IMR-90 (cell line): ENCODE data around the gene CD2. TPM values are rescaled to one million over a fixed set of nuclear protein-coding genes. Genes with fewer than 3 reads are reported as not detected.

Experiments
- ATAC-seq: fragments of 200-7000 bp; cut with Tn5 transposase; 2 replicates; pipeline ENCODE4 v1.9.1; 2020; ENCODE audit warnings: low read depth, mild to moderate bottlenecking, moderate library complexity
- BruUV-seq: library from RNA; stranded (reverse); fragments of 400-500 nt; replicated peaks from 2 replicates; lab custom pipeline; 2021; lab: Mats Ljungman, UMichigan
- CTCF ChIA-PET: fragments of 300-600 bp; formaldehyde crosslinking; extraction: SDS; loops from one replicate; lab custom pipeline; 2021; ENCODE audit warnings: antibody characterized with exemption; lab: Yijun Ruan, JAX
- POLR2A ChIA-PET: fragments of 300-600 bp; sonication (Branson Sonifier 250); formaldehyde crosslinking; loops from one replicate; lab custom pipeline; 2022; ENCODE audit warnings: antibody characterized with exemption; ENCODE audit not compliant: unreplicated experiment; lab: Charles Lee
- DNase-seq: peaks from one replicate; pipeline ENCODE4 v3.0.0; 2013
- H2AFZ ChIP-seq: replicated peaks from 2 replicates; pipeline ENCODE3; 2013; ENCODE audit warnings: low read length, mild to moderate bottlenecking; ENCODE audit not compliant: poor library complexity
- H2AK5ac ChIP-seq: 2 replicates; pipeline ENCODE4 v1.6.1; 2013; ENCODE audit warnings: low read depth, low read length, inconsistent platforms
- H2AK9ac ChIP-seq: replicated peaks from 2 replicates; pipeline ENCODE3; 2013; ENCODE audit warnings: mild to moderate bottlenecking, low read depth, low read length, moderate library complexity; ENCODE audit not compliant: poor library complexity
- H2BK120ac ChIP-seq: 2 replicates; pipeline ENCODE4 v1.6.1; 2013; ENCODE audit warnings: low read depth, low read length, inconsistent platforms
- H2BK15ac ChIP-seq: 3 replicates; pipeline ENCODE4 v1.6.1; 2013; ENCODE audit warnings: low read depth, low read length, inconsistent platforms
- H2BK20ac ChIP-seq: 2 replicates; pipeline ENCODE4 v1.6.1; 2013; ENCODE audit warnings: low read depth, mild to moderate bottlenecking, inconsistent platforms, low read length, moderate library complexity
- H2BK5ac ChIP-seq: 2 replicates; pipeline ENCODE4 v1.6.1; 2013; ENCODE audit warnings: mild to moderate bottlenecking, low read depth, low read length, inconsistent platforms; ENCODE audit not compliant: poor library complexity, severe bottlenecking
- H3K14ac ChIP-seq: replicated peaks from 2 replicates; pipeline ENCODE4 v1.6.1; 2013; ENCODE audit warnings: low read depth, low read length, inconsistent platforms
- H3K18ac ChIP-seq: 2 replicates; pipeline ENCODE4 v1.6.1; 2013; ENCODE audit warnings: low read depth, low read length, control low read depth
- H3K23ac ChIP-seq: 2 replicates; pipeline ENCODE4 v1.6.1; 2013; ENCODE audit warnings: low read depth, low read length, inconsistent platforms
- H3K27ac ChIP-seq: 2 replicates; pipeline ENCODE4 v1.5.1; 2013; ENCODE audit warnings: mild to moderate bottlenecking, control low read depth, low read length; ENCODE audit not compliant: insufficient read depth
- H3K27me3 ChIP-seq: 2 replicates; pipeline ENCODE4 v1.6.1; 2013; ENCODE audit warnings: low read length; ENCODE audit not compliant: control insufficient read depth, insufficient read depth
- H3K36me3 ChIP-seq: 2 replicates; pipeline ENCODE4 v1.6.1; 2013; ENCODE audit warnings: low read length, mixed read lengths; ENCODE audit not compliant: control insufficient read depth, insufficient read depth
- H3K4ac ChIP-seq: 2 replicates; pipeline ENCODE4 v1.6.1; 2013; ENCODE audit warnings: low read depth, low read length, inconsistent platforms
- H3K4me1 ChIP-seq: 2 replicates; pipeline ENCODE4 v1.6.1; 2013; ENCODE audit warnings: low read length, mixed read lengths; ENCODE audit not compliant: control insufficient read depth, insufficient read depth
- H3K4me2 ChIP-seq: 2 replicates; pipeline ENCODE4 v1.6.1; 2013; ENCODE audit warnings: low read depth, mild to moderate bottlenecking, control low read depth, low read length, moderate library complexity
- H3K4me3 ChIP-seq: 2 replicates; pipeline ENCODE4 v1.5.1; 2013; ENCODE audit warnings: low read depth, mild to moderate bottlenecking, control low read depth, low read length, moderate library complexity; ENCODE audit not compliant: insufficient read depth
- H3K56ac ChIP-seq: 2 replicates; pipeline ENCODE4 v1.6.1; 2013; ENCODE audit warnings: low read length, inconsistent platforms; ENCODE audit not compliant: insufficient read depth; ENCODE audit errors: extremely low read depth
- H3K79me1 ChIP-seq, 2 experiments: 2 replicates each; pipeline ENCODE4 v1.6.1; 2013; ENCODE audit warnings: low read length in 2 of 2, inconsistent platforms in 1 of 2, low read depth in 1 of 2
- H3K9ac ChIP-seq: 2 replicates; pipeline ENCODE4 v1.6.1; 2013; ENCODE audit warnings: low read depth, low read length, control low read depth
- H3K9me1 ChIP-seq: 2 replicates; pipeline ENCODE4 v1.6.1; 2013; ENCODE audit warnings: low read length, inconsistent platforms; ENCODE audit not compliant: insufficient read depth
- H3K9me3 ChIP-seq: 2 replicates; pipeline ENCODE4 v1.6.1; 2013; ENCODE audit warnings: low read length; ENCODE audit not compliant: control insufficient read depth, insufficient read depth
- H4K20me1 ChIP-seq: 2 replicates; pipeline ENCODE4 v1.6.1; 2013; ENCODE audit warnings: low read length, inconsistent platforms; ENCODE audit not compliant: insufficient read depth
- H4K5ac ChIP-seq: 2 replicates; pipeline ENCODE4 v1.6.1; 2013; ENCODE audit warnings: mild to moderate bottlenecking, low read depth, low read length, control low read depth
- H4K8ac ChIP-seq, 2 experiments: 2 replicates each; pipeline ENCODE4 v1.6.1; 2013; ENCODE audit warnings: low read depth in 2 of 2, low read length in 2 of 2, control low read depth in 1 of 2, inconsistent platforms in 1 of 2
- H4K91ac ChIP-seq: 2 replicates; pipeline ENCODE4 v1.6.1; 2013; ENCODE audit warnings: low read depth, low read length, inconsistent platforms; ENCODE audit not compliant: insufficient read depth
- BHLHE40 ChIP-seq: fragments of 150-350 bp; IDR thresholded peaks from 2 replicates; pipeline ENCODE4 v1.6.1; 2016; ENCODE audit warnings: mild to moderate bottlenecking, low read depth, low read length
- CEBPB ChIP-seq: IDR thresholded peaks from 2 replicates; pipeline ENCODE4 v1.6.1; 2012; ENCODE audit warnings: low read depth, low read length, improper control_type of control experiment
- CHD1 ChIP-seq: IDR thresholded peaks from 2 replicates; pipeline ENCODE4 v1.6.1; 2012; ENCODE audit warnings: low read depth, low read length, improper control_type of control experiment
- FOS ChIP-seq: fragments of 150-350 bp; IDR thresholded peaks from 2 replicates; pipeline ENCODE4 v1.6.1; 2016; ENCODE audit warnings: low read depth, low read length
- MAFK ChIP-seq: IDR thresholded peaks from 2 replicates; pipeline ENCODE4 v1.6.1; 2012; ENCODE audit warnings: low read depth, low read length, improper control_type of control experiment
- MAZ ChIP-seq: IDR thresholded peaks from 2 replicates; pipeline ENCODE4 v1.6.1; 2012; ENCODE audit warnings: low read depth, mild to moderate bottlenecking, low read length, improper control_type of control experiment, moderate library complexity, borderline replicate concordance
- MXI1 ChIP-seq: IDR thresholded peaks from 2 replicates; pipeline ENCODE4 v1.6.1; 2012; ENCODE audit warnings: low read depth, mild to moderate bottlenecking, low read length, moderate library complexity, borderline replicate concordance
- NFE2L2 ChIP-seq: fragments of 150-350 bp; IDR thresholded peaks from 2 replicates; pipeline ENCODE4 v1.6.1; 2016; ENCODE audit warnings: low read depth, mild to moderate bottlenecking, low read length
- POLR2A ChIP-seq: IDR thresholded peaks from 2 replicates; pipeline ENCODE4 v1.6.1; 2012; ENCODE audit warnings: mild to moderate bottlenecking, low read depth, low read length
- RAD21 ChIP-seq: IDR thresholded peaks from 2 replicates; pipeline ENCODE4 v1.6.1; 2012; ENCODE audit warnings: low read length, improper control_type of control experiment
- RCOR1 ChIP-seq: IDR thresholded peaks from 2 replicates; pipeline ENCODE4 v1.6.1; 2012; ENCODE audit warnings: mild to moderate bottlenecking, low read length, improper control_type of control experiment; ENCODE audit not compliant: insufficient replicate concordance
- RFX5 ChIP-seq: IDR thresholded peaks from 2 replicates; pipeline ENCODE4 v1.8.0; 2012; ENCODE audit warnings: low read depth, mild to moderate bottlenecking, low read length, moderate library complexity
- SMC3 ChIP-seq: fragments of 150-350 bp; IDR thresholded peaks from 2 replicates; pipeline ENCODE4 v1.6.1; 2016; ENCODE audit warnings: low read depth, mild to moderate bottlenecking, antibody characterized with exemption, low read length, moderate library complexity
- WGBS, 2 experiments: methylation state at CpG; one replicate each; pipeline versions ENCODE4 v1.1.5 to v1.1.7; 2013; ENCODE audit warnings: missing lambda C conversion rate in 2 of 2; ENCODE audit not compliant: insufficient read length in 1 of 2; ENCODE audit errors: extremely low coverage in 2 of 2; 5-methylcytosine and 5-hydroxymethylcytosine counted together
- dilution Hi-C: fragments of 300-500 bp; cut with HindIII; formaldehyde crosslinking; loops from one replicate; pipeline ENCODE4 v1.14.3; 2018; ENCODE audit warnings: low sequenced_read_pairs; ENCODE audit not compliant: unreplicated experiment
- in situ Hi-C: fragments of 300-500 bp; cut with MboI; formaldehyde crosslinking; loops from 3 replicates; pipeline ENCODE4 v1.14.3; 2019; ENCODE audit warnings: low sequenced_read_pairs, inconsistent platforms, mixed read lengths
- intact Hi-C: fragments of 100-400 bp; cut with micrococcal nuclease; formaldehyde crosslinking; loops from 2 replicates; pipeline ENCODE4 v1.10.0; 2022
- polyA plus RNA-seq, 3 experiments: library from polyadenylated mRNA; depleted of rRNA; stranded (reverse); fragments of >200 nt; gene quantifications; 2 replicates each; pipeline ENCODE4 v1.2.3, GENCODE V29; 2012; ENCODE audit warnings: low replicate concordance in 1 of 3
- total RNA-seq: library from RNA; depleted of rRNA; stranded (reverse); fragments of >200 nt; gene quantifications from 2 replicates; pipeline ENCODE4 v1.2.3, GENCODE V29; 2012
- TF ChIP-seq, protein P1 (sequence below): fragments of 150-350 bp; IDR thresholded peaks from 2 replicates; pipeline ENCODE4 v1.6.1; 2016; ENCODE audit warnings: low read depth, mild to moderate bottlenecking, low read length, moderate library complexity, borderline replicate concordance
- TF ChIP-seq, protein P2 (sequence below): conservative IDR thresholded peaks from 2 replicates; pipeline ENCODE4 v1.5.1; 2012; ENCODE audit warnings: mild to moderate bottlenecking, low read depth, low read length, improper control_type of control experiment
- TF ChIP-seq, protein P3 (sequence below): fragments of 150-350 bp; IDR thresholded peaks from 2 replicates; pipeline ENCODE4 v1.6.1; 2017; ENCODE audit warnings: mild to moderate bottlenecking, antibody characterized with exemption, low read length, low read depth

The CD2 gene
- total and polyA plus RNA-seq, 2 of the 4 experiments (the other 2 are of a cell fraction) = not detected

DNA sequence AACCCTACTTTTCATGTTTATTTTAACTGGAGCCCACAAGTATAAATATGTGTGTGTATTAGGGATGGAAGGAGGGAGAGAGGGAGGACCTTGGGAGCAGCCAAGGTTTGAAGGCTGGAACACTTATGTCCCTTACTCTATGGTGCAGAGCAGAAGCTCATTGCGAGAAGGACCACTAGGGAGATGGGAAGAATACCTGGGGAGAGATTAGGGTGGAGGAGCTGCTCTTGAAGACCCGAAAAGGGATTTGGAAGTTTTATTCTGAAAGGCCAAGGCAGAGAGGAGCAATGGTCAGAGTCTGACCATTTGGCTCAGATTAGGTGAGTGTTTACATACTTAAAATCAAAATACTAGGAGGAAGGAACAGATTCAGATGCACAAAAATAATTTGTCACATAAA is 8.1 kb downstream of the CD2 start:
- Histone ChIP-seq H3K14ac (no peak overlapping the region), H3K18ac (no peak overlapping the region), H3K56ac (no peak overlapping the region), H3K23ac (no peak overlapping the region), H3K9me1 (no peaks in the 10 kb centered on the region), H2BK120ac (no peak overlapping the region), H3K27ac (no peak overlapping the region), H2BK5ac (no peak overlapping the region), H3K36me3 (no peaks in the 10 kb centered on the region), H2BK15ac (no peak overlapping the region), H4K5ac (no peak overlapping the region), H4K20me1 (no peaks in the 10 kb centered on the region), H2AK5ac (no peak overlapping the region), H2AK9ac (no peak overlapping the region), H3K79me1 (no peaks in the 10 kb centered on the region), H3K9me3 (no peaks in the 10 kb centered on the region), H3K4ac (no peak overlapping the region), H3K4me3 (no peak overlapping the region), H2BK20ac (no peak overlapping the region), H2AFZ (no peak overlapping the region), H4K91ac (no peak overlapping the region), H4K8ac (no peak overlapping the region), H3K4me1 (no peaks in the 10 kb centered on the region), H3K27me3 (no peaks in the 10 kb centered on the region), H3K4me2 (no peak overlapping the region), H3K9ac (no peak overlapping the region)
- ChIA-PET CTCF (no interaction called here), POLR2A (no interaction called here)
- WGBS, 2 experiments = no CpG with 5 or more reads among the region's 2 CpGs
- ATAC-seq (no peak), DNase-seq (no peak)
- no peak for TF ChIP-seq CEBPB
- no peak for TF ChIP-seq CHD1
- TF ChIP-seq RAD21 = no peak
- no peak for TF ChIP-seq MAFK
- no peak for TF ChIP-seq MAZ
- TF ChIP-seq SMC3 = no peak
- no peak for TF ChIP-seq BHLHE40
- no peak for TF ChIP-seq FOS
- no peak for TF ChIP-seq POLR2A
- no peak for TF ChIP-seq MXI1
- TF ChIP-seq, protein P1, sequence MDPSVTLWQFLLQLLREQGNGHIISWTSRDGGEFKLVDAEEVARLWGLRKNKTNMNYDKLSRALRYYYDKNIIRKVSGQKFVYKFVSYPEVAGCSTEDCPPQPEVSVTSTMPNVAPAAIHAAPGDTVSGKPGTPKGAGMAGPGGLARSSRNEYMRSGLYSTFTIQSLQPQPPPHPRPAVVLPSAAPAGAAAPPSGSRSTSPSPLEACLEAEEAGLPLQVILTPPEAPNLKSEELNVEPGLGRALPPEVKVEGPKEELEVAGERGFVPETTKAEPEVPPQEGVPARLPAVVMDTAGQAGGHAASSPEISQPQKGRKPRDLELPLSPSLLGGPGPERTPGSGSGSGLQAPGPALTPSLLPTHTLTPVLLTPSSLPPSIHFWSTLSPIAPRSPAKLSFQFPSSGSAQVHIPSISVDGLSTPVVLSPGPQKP = no peak
- TF ChIP-seq NFE2L2 = no peak
- no peak for TF ChIP-seq RFX5
- TF ChIP-seq, protein P2, sequence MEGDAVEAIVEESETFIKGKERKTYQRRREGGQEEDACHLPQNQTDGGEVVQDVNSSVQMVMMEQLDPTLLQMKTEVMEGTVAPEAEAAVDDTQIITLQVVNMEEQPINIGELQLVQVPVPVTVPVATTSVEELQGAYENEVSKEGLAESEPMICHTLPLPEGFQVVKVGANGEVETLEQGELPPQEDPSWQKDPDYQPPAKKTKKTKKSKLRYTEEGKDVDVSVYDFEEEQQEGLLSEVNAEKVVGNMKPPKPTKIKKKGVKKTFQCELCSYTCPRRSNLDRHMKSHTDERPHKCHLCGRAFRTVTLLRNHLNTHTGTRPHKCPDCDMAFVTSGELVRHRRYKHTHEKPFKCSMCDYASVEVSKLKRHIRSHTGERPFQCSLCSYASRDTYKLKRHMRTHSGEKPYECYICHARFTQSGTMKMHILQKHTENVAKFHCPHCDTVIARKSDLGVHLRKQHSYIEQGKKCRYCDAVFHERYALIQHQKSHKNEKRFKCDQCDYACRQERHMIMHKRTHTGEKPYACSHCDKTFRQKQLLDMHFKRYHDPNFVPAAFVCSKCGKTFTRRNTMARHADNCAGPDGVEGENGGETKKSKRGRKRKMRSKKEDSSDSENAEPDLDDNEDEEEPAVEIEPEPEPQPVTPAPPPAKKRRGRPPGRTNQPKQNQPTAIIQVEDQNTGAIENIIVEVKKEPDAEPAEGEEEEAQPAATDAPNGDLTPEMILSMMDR = no peak
- TF ChIP-seq RCOR1 = no peak
- TF ChIP-seq, protein P3, sequence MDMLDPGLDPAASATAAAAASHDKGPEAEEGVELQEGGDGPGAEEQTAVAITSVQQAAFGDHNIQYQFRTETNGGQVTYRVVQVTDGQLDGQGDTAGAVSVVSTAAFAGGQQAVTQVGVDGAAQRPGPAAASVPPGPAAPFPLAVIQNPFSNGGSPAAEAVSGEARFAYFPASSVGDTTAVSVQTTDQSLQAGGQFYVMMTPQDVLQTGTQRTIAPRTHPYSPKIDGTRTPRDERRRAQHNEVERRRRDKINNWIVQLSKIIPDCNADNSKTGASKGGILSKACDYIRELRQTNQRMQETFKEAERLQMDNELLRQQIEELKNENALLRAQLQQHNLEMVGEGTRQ = no peak
- in situ Hi-C loops (no loop called here), dilution Hi-C loops (no loop called here), intact Hi-C loops (no loop called here)
- no TSS peak for BruUV-seq
